Effector CD4-positive, alpha-beta T cell (primary cell): ENCODE measurements around the gene RIT2.

ENCODE experiments used
- DNase-seq: peaks from one replicate; pipeline ENCODE4 v3.0.0-alpha.2; 2020

The RIT2 gene

GRCh38 chr18:42922363-42922762 lies 193.1 kb downstream of the RIT2 start:
- DNase-seq, result no peak

DNA sequence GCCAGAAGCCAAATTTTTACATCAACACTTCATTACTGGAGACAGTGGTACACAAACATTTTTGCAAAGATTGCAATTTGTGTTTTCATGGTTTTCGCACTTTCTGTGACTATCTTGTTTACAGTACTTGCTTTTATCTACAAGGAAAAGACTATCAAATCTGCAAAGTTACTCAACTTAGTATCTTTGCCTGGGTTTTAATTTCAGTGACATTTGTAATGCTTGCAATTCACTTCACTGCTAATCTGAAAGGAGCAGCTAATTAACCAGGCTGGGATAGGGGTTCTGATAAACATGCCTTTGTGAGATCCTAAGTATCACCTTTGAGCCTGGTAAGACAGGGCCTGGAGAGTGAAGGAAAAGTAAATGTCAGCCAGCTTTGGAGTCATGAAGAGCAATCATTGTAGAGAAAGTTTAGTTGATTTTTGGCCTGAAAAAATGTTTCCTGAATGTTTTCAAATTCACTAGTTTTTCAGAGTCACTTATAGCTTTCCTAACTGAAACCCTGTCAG lies 194.2 kb downstream of the RIT2 start:
- DNase-seq, result no peak

GRCh38 chr18:42920621-42921020 lies 194.9 kb downstream of the RIT2 start:
- no peak for DNase-seq

- DNase-seq, result no peak
These were observed 200.2 kb downstream of the RIT2 start for GRCh38 chr18:42915299-42915698.

DNA sequence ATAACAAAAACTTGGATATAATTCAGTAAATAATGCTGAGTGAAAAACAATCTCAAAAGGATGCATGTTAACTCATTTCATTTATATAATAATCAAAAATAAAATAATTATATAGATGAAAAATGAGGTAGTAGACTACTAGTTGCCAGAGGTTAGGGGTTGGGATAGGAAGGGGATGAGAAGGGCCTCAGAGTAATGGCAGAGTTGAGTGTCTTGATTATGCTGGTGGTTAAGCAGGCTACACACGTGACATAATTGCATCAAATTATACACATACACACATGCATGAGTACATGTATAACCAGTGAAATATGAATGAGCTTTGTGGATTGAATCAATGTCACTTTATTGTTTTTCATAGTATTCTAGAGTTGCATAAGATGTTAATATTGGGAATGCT lies 201.0 kb downstream of the RIT2 start:
- DNase-seq, result no peak

GRCh38 chr18:42909095-42909494 lies 206.4 kb downstream of the RIT2 start:
- no peak for DNase-seq

GRCh38 chr18:42906761-42907160 lies 208.7 kb downstream of the RIT2 start:
- DNase-seq, result no peak

DNA sequence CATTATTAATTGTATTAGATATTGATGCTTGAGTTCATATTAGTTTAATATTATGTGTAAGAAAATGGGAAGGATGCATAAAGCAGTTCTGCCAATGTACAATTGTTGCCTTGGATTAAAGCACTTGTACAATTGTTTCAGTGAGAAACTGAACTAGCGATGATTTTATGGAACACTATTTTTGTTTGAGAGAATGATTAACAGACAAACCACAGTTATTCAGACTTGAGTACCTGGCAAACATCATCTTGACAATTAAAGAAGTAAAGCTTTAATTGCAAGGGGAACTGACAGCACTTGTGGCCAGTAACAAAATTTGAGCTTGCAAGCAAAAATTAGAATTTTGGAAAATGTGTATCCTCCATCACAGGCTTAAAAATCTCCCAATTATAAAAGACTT lies 214.3 kb downstream of the RIT2 start:
- no peak for DNase-seq

GRCh38 chr18:42893977-42894376 lies 221.5 kb downstream of the RIT2 start:
- DNase-seq, result no peak

DNA sequence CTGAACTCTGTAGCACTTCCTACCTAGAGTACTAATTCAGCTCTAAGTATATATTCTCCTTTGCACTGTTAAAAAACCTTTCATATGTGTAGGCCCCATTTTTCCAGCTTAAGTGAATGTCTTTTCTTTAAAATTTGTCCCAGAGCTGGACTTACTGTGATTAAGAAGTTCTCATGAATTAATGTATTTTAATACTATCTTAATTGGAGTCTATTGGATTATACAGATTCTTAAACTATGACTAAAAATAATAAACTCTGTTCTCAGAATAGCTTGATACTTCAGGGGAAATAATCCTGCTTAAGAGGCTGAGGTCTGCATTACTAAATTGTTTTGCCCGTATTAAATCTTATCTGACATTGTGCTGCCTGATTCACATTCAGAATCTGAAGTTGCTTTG lies 223.3 kb downstream of the RIT2 start:
- no peak for DNase-seq

DNA sequence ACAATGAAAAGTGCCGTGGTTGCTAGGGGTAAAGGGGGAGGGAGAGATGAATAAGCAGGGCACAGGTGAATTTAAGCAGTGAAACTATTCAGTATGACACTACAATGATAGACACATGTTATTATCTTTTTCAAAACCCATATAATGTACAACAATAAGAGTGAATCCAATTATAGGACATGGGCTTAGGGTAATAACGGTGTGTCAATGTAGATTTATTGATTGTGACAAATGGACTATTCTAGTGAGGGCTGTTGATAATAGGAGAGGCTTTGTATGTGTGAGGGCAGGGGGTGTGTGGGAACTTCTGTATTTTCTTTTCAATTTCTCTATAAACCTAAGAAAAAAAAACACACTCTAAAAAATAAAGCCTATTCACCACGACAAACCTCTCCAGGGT lies 223.8 kb downstream of the RIT2 start:
- no peak for DNase-seq

- DNase-seq, result no peak
These were observed 232.3 kb downstream of the RIT2 start for GRCh38 chr18:42883169-42883568.

DNA sequence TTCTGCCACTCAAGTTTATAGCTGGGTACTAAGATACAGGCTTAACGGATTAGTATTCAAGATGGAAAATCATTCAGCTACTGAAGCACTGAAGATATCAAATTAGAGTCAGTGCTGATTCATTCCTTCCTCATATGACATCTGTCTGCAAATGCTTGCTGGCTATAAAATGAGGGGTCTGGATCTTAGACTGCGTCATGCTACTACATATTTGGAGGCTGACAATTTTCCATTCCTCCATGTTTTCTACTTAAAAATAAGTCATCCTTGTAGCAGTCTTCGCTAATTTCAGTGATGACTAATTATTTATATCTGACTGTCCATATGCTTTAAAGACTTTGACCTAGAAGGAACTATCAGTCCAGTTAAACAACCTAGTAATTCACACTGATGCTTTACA lies 233.4 kb downstream of the RIT2 start:
- DNase-seq, result no peak

GRCh38 chr18:42872838-42873237 lies 242.6 kb downstream of the RIT2 start:
- no peak for DNase-seq

DNA sequence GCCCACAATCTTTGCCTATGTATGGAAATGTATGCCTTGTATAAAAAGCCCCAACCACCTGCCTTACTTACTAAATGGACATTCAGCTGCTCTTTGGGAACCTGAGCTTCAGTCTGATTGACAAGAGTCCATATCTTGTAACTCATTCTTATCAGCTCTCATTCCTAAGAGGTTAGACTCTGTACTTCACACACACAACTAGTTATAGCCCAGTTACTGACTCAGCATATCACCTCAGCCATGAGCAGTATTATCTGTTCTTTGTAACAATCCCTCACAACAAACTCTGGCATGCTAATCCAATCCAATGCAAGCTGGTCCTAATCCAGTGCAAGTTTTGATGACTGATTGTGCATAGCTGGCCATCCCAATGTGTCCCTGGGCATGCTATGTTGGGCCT lies 250.6 kb downstream of the RIT2 start:
- no peak for DNase-seq

DNA sequence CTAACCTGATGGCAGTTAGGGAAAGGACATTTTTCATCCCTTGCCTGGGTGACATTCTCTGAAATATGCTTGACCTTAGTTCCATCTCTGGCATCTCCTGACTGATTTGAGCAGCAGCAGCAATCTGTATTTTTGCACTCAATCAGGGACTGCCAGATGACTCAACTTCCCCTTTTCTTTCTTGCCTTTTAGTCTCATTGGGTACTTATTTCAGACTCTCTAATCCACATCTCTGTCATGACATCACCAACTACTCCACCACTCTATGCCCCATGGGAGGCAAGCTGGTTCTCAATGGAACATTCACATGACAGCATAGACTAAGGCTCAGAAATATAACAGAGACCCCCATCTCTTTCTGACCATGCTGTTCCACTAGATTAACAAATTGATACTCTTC lies 254.2 kb downstream of the RIT2 start:
- no peak for DNase-seq

DNA sequence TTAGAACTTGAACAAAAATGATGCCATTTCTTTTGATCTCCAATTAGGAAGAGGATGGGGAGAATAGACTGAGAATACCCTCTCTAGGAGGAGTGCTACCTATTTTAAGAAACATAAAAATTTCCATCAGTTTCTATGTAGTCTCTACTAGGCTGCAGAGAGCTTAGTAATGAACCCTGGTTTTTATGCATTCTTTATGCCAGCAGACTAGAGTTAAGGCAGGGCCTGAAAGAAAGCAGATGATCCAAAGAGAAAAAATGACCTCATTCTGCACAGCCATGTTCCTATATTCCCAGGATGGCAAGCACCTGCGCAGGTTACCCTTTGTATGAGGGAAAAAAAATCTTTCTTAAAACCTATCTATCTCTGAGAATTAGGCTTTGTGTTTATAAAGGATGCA lies 254.9 kb downstream of the RIT2 start:
- no peak for DNase-seq

GRCh38 chr18:42860011-42860410 lies 255.5 kb downstream of the RIT2 start:
- DNase-seq, result no peak

- DNase-seq, result no peak
These were observed 260.9 kb downstream of the RIT2 start for GRCh38 chr18:42854558-42854957.

GRCh38 chr18:42850174-42851083 lies 265.1 kb downstream of the RIT2 start:
- DNase-seq, result no peak

GRCh38 chr18:42839408-42839807 lies 276.1 kb downstream of the RIT2 start:
- no peak for DNase-seq

DNA sequence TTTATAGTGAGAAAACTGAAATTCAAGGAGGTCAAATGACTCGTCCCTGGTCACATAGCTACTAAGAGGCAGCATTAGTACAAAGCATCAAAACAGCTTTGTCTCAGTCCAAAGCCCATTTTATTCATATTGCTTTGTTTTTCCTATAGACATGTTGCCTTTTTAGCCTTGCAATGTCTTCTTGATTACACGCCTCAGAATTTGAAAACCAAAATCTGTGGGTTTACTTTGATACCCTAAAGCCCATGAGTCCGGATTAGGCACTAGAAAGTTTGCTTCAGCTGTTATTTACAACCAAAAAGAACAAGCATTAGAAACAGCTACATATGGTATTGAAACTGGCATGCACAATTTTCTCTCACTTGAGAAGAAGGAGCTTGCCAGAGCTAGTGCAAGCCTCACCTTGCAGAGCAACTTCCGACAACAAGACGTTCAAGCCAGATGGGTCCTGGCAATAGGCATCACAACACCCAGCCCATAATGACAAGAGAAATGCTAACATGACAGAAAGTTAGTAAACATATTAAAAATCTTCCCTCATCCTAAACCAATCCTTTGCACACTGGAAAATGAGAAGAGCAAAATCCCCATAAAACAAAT lies 276.8 kb downstream of the RIT2 start:
- DNase-seq, result no peak

DNA sequence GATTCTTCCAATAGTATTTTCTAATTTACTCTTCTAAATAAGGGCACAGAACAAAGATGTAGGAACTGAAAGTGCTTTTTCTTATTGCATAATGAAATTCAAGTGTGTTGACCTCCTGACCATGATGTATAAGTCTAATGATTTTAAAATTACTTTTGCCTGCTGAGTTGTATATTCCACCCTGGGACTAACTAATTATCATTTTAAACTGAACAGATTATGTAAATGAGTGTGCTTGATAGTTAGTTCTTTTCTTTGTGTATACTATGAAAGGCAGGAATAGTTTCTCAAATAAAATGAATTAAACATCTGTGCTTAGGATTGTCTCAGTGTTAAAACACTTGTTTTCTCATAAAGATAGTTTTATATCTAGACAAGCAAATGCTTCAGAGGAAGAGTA lies 284.5 kb downstream of the RIT2 start:
- DNase-seq, result no peak

DNA sequence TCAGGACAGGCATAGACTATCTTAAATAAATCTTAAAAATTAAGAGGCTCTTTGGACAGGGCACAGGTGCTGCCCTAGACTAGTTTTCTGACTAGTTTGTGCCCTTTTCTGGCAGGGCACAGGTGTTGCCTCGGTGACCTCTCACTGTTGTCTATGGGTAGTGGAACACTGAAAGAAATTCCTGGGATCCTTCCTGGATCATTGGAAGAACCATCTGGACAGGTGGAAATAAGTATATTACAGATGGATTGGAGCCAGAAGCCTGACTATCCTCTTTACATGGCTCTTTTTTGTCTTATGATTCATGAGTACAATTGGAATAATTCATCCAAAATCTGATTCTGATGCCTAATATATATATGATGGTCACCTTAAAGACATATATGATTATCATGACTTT lies 286.6 kb downstream of the RIT2 start:
- DNase-seq, result no peak
